ENCODE data around the gene CLIP2.
"Not testable (repeated sequence)": the region's sequence is repeated elsewhere in the genome, so short reads cannot be mapped to it uniquely, and the experiment has no call there.

DNA sequence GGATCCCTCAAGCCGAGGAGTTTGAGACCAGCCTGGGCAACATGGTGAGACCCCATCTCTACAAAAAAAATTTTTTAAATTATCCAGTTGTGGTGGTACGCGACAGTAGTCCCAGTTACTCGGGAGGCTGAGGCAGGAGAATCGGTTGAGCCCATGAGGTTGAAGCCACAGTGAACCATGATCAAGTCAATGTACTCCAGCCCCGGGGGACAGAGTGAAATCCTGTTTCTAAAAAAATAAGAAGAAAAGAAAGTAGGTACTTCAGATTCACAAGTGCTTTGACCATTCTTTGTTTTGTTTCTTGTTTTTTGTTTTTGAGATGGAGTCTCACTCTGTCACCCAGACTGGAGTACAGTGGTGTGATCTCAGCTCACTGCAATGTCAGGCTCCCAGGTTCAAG lies 33.7 kb upstream of the CLIP2 start:
- not testable (repeated sequence) for TF ChIP-seq POLR2A, POLR2AphosphoS5 (IDR thresholded peaks at IDR 0.05)
- TF ChIP-seq, protein P1, sequence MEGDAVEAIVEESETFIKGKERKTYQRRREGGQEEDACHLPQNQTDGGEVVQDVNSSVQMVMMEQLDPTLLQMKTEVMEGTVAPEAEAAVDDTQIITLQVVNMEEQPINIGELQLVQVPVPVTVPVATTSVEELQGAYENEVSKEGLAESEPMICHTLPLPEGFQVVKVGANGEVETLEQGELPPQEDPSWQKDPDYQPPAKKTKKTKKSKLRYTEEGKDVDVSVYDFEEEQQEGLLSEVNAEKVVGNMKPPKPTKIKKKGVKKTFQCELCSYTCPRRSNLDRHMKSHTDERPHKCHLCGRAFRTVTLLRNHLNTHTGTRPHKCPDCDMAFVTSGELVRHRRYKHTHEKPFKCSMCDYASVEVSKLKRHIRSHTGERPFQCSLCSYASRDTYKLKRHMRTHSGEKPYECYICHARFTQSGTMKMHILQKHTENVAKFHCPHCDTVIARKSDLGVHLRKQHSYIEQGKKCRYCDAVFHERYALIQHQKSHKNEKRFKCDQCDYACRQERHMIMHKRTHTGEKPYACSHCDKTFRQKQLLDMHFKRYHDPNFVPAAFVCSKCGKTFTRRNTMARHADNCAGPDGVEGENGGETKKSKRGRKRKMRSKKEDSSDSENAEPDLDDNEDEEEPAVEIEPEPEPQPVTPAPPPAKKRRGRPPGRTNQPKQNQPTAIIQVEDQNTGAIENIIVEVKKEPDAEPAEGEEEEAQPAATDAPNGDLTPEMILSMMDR (IDR thresholded peaks at IDR 0.05), result not testable (repeated sequence)

Data from prostate gland (tissue), 2 donors.